DND-41 (cell line): ENCODE data around the gene TBPL2.
"Not testable (repeated sequence)": the region's sequence is repeated elsewhere in the genome, so short reads cannot be mapped to it uniquely, and the experiment has no call there.

Experiments used
- ATAC-seq: fragments of 200-7000 bp; cut with Tn5 transposase; 3 replicates; pipeline ENCODE4 v1.9.1; 2021; ENCODE audit warnings: low read depth; ENCODE audit not compliant: insufficient read depth
- DNase-seq: peaks from one replicate; pipeline ENCODE4 v3.0.0-alpha.2; 2020
- H2AFZ ChIP-seq: 2 replicates; pipeline ENCODE4 v1.6.0; 2012; ENCODE audit warnings: low read depth, low read length
- H3K27ac ChIP-seq: 2 replicates; pipeline ENCODE4 v1.5.1; 2012; ENCODE audit warnings: low read length, inconsistent platforms
- H3K27me3 ChIP-seq: fragments of 200-600 bp; sonication (generic); 2 replicates; pipeline ENCODE4 v1.6.0; 2012; ENCODE audit warnings: low read length, mild to moderate bottlenecking, inconsistent platforms; ENCODE audit not compliant: insufficient read depth, poor library complexity
- H3K36me3 ChIP-seq: 2 replicates; pipeline ENCODE4 v1.5.1; 2012; ENCODE audit warnings: low read length, inconsistent platforms; ENCODE audit not compliant: insufficient read depth
- H3K4me1 ChIP-seq: 2 replicates; pipeline ENCODE4 v1.5.1; 2012; ENCODE audit warnings: mild to moderate bottlenecking, low read length; ENCODE audit not compliant: insufficient read depth
- H3K4me2 ChIP-seq: 2 replicates; pipeline ENCODE4 v1.6.0; 2012; ENCODE audit warnings: mild to moderate bottlenecking, moderate library complexity, low read length, inconsistent platforms; ENCODE audit not compliant: insufficient read depth
- H3K4me3 ChIP-seq, 2 experiments: fragments of 200-600 bp in 1 of 2; shearing (Covaris generic) in 1 of 2; 2 replicates each; pipeline ENCODE4 v1.5.1; 2012 to 2016; ENCODE audit warnings: inconsistent platforms in 2 of 2, low read length in 2 of 2, mild to moderate bottlenecking in 2 of 2, low read depth in 1 of 2, moderate library complexity in 1 of 2
- H3K79me2 ChIP-seq: 2 replicates; pipeline ENCODE4 v1.6.0; 2012; ENCODE audit warnings: low read length, inconsistent platforms; ENCODE audit not compliant: insufficient read depth
- H3K9ac ChIP-seq: 2 replicates; pipeline ENCODE4 v1.6.0; 2012; ENCODE audit warnings: low read depth, mild to moderate bottlenecking, inconsistent platforms, low read length, moderate library complexity
- H3K9me3 ChIP-seq: 2 replicates; pipeline ENCODE4 v1.5.1; 2012; ENCODE audit warnings: low read length, moderate library complexity, mild to moderate bottlenecking, inconsistent platforms; ENCODE audit not compliant: insufficient read depth, severe bottlenecking
- H4K20me1 ChIP-seq: 2 replicates; pipeline ENCODE4 v1.6.0; 2012; ENCODE audit warnings: low read length; ENCODE audit not compliant: insufficient read depth
- CTCF ChIP-seq: IDR thresholded peaks from 2 replicates; pipeline ENCODE4 v1.5.1; 2012; ENCODE audit warnings: borderline replicate concordance, low read length, moderate library complexity, mild to moderate bottlenecking; ENCODE audit not compliant: poor library complexity, severe bottlenecking; ENCODE audit errors: extremely low read depth
- EZH2 ChIP-seq: IDR thresholded peaks from 3 replicates; pipeline ENCODE4 v1.6.1; 2012; ENCODE audit warnings: borderline replicate concordance, low read depth, mild to moderate bottlenecking, moderate library complexity, low read length, inconsistent platforms; ENCODE audit not compliant: severe bottlenecking

The TBPL2 gene

GRCh38 chr14:55470025-55470424, 29.6 kb upstream of the TBPL2 start:
- H3K4me2 ChIP-seq, result no peak overlapping the region
- no peak overlapping the region for H3K27ac ChIP-seq
- ATAC-seq (no peak), DNase-seq (no peak)
- H4K20me1 ChIP-seq, result no peaks in the 10 kb centered on the region
- H3K4me1 ChIP-seq, result no peaks in the 10 kb centered on the region
- H3K27me3 ChIP-seq, result peaks cover 2% of the 10 kb centered on the region
- H3K79me2 ChIP-seq, result no peaks in the 10 kb centered on the region
- H3K9me3 ChIP-seq, result peaks cover 12% of the 10 kb centered on the region
- no peaks in the 10 kb centered on the region for H3K36me3 ChIP-seq
- no peak overlapping the region for H3K9ac ChIP-seq
- TF ChIP-seq CTCF (no peak), EZH2 (no peak)
- H2AFZ ChIP-seq, result no peak overlapping the region
- H3K4me3 ChIP-seq, result no peak overlapping the region

- no peak overlapping the region for H3K9ac ChIP-seq
- H3K4me1 ChIP-seq, result no peaks in the 10 kb centered on the region
- peaks cover 12% of the 10 kb centered on the region for H3K9me3 ChIP-seq
- H3K27me3 ChIP-seq, result peaks cover 2% of the 10 kb centered on the region
- no peaks in the 10 kb centered on the region for H4K20me1 ChIP-seq
- ATAC-seq (no peak), DNase-seq (no peak)
- H3K79me2 ChIP-seq, result no peaks in the 10 kb centered on the region
- no peak for TF ChIP-seq CTCF
- no peak for TF ChIP-seq EZH2
- no peaks in the 10 kb centered on the region for H3K36me3 ChIP-seq
- no peak overlapping the region for H3K4me3 ChIP-seq
- H3K4me2 ChIP-seq, result no peak overlapping the region
- H3K27ac ChIP-seq, result no peak overlapping the region
- H2AFZ ChIP-seq, result no peak overlapping the region
Measured at GRCh38 chr14:55467307-55467706, 26.9 kb upstream of the TBPL2 start.

- no peak overlapping the region for H3K4me2 ChIP-seq
- no peak overlapping the region for H2AFZ ChIP-seq
- H3K9me3 ChIP-seq, result no peaks in the 10 kb centered on the region
- no peaks in the 10 kb centered on the region for H4K20me1 ChIP-seq
- no peak overlapping the region for H3K9ac ChIP-seq
- no peaks in the 10 kb centered on the region for H3K79me2 ChIP-seq
- peaks cover 2% of the 10 kb centered on the region for H3K27me3 ChIP-seq
- no peak overlapping the region for H3K4me3 ChIP-seq
- H3K27ac ChIP-seq, result no peak overlapping the region
- DNase-seq (no peak), ATAC-seq (no peak)
- H3K36me3 ChIP-seq, result no peaks in the 10 kb centered on the region
- no peak for TF ChIP-seq CTCF
- no peak for TF ChIP-seq EZH2
- H3K4me1 ChIP-seq, result no peaks in the 10 kb centered on the region
Measured at GRCh38 chr14:55458800-55459515, 18.5 kb upstream of the TBPL2 start.

- DNase-seq (no peak), ATAC-seq (no peak)
- Histone ChIP-seq H3K4me1 (no peaks in the 10 kb centered on the region), H3K9ac (no peak overlapping the region), H3K27me3 (peaks cover 2% of the 10 kb centered on the region), H4K20me1 (no peaks in the 10 kb centered on the region), H3K36me3 (no peaks in the 10 kb centered on the region), H3K9me3 (no peaks in the 10 kb centered on the region), H3K4me3 (no peak overlapping the region), H3K4me2 (no peak overlapping the region), H3K79me2 (no peaks in the 10 kb centered on the region), H3K27ac (no peak overlapping the region), H2AFZ (no peak overlapping the region)
- TF ChIP-seq CTCF (no peak), EZH2 (no peak)
Measured at GRCh38 chr14:55457496-55457895, 17.1 kb upstream of the TBPL2 start.

- not testable (repeated sequence) for H3K79me2 ChIP-seq, H3K9ac ChIP-seq, H3K4me2 ChIP-seq, H2AFZ ChIP-seq, H3K27me3 ChIP-seq, DNase-seq, H3K9me3 ChIP-seq, H3K36me3 ChIP-seq, H4K20me1 ChIP-seq, ATAC-seq, H3K4me1 ChIP-seq, H3K4me3 ChIP-seq, H3K27ac ChIP-seq
Measured at GRCh38 chr14:55456411-55456810, 16.0 kb upstream of the TBPL2 start.
